Vagina (tissue), 2 donors: ENCODE measurements around the gene CBFA2T3. TPM values are rescaled to one million over a fixed set of nuclear protein-coding genes. Genes with fewer than 3 reads are reported as not detected.
A peak's percentile ranks its signal among the peaks of the same experiment; 100 is the strongest.

Source experiments
- DNase-seq, 2 donors: peaks; one replicate each; pipeline ENCODE4 v3.0.0-alpha.2; 2017; ENCODE audit errors: extremely low spot score in 2 of 2
- H3K27ac ChIP-seq: fragments of 200-600 bp; sonication (generic); one replicate; pipeline ENCODE4 v1.5.1; 2019
- H3K27me3 ChIP-seq: fragments of 200-600 bp; sonication (generic); one replicate; pipeline ENCODE4 v1.5.1; 2019
- H3K36me3 ChIP-seq, 2 donors: fragments of 200-600 bp; sonication (generic); one replicate each; pipeline ENCODE4 v1.5.1; 2017 to 2019
- H3K4me1 ChIP-seq: fragments of 200-600 bp; sonication (generic); one replicate; pipeline ENCODE4 v1.5.1; 2019
- H3K4me3 ChIP-seq, 2 donors: fragments of 200-600 bp; sonication (generic); 1 replicate in 1 of 2; 2 replicates in 1 of 2; pipeline ENCODE4 v1.5.1; 2016 to 2019
- H3K9me3 ChIP-seq: fragments of 200-600 bp; sonication (generic); one replicate; pipeline ENCODE4 v1.5.1; 2019
- POLR2A ChIP-seq, 2 donors: fragments of 450-650 bp; IDR thresholded peaks; one replicate each; pipeline ENCODE4 v1.6.1; 2017; ENCODE audit warnings: antibody characterized with exemption in 2 of 2, mild to moderate bottlenecking in 2 of 2, moderate library complexity in 2 of 2
- POLR2AphosphoS5 ChIP-seq, 2 donors: sonication (generic); formaldehyde crosslinking; IDR thresholded peaks; one replicate each; pipeline ENCODE4 v1.9.0; 2017; ENCODE audit warnings: antibody characterized with exemption in 2 of 2, mild to moderate bottlenecking in 2 of 2, low read depth in 1 of 2; ENCODE audit not compliant: insufficient read depth in 1 of 2
- intact Hi-C: fragments of 100-400 bp; cut with DNase I; formaldehyde crosslinking; loops from one replicate; pipeline ENCODE4 v1.15.1; 2023
- total RNA-seq: library from RNA; depleted of rRNA; stranded (reverse); fragments of >200 nt; gene quantifications from one replicate; pipeline ENCODE4 v1.2.3, GENCODE V29; 2016
- TF ChIP-seq, protein P1 (sequence below), 3 experiments: fragments of 450-650 bp in 2 of 3; fragments of 200-600 bp in 1 of 3; sonication (generic) in 1 of 3; IDR thresholded peaks; one replicate each; pipeline ENCODE4 v1.5.1; 2017 to 2019; ENCODE audit warnings: antibody characterized with exemption in 3 of 3, mild to moderate bottlenecking in 2 of 3, moderate library complexity in 2 of 3

Gene CBFA2T3
- total RNA-seq, 1 donor from 2014 or later = 2.7 TPM

DNA sequence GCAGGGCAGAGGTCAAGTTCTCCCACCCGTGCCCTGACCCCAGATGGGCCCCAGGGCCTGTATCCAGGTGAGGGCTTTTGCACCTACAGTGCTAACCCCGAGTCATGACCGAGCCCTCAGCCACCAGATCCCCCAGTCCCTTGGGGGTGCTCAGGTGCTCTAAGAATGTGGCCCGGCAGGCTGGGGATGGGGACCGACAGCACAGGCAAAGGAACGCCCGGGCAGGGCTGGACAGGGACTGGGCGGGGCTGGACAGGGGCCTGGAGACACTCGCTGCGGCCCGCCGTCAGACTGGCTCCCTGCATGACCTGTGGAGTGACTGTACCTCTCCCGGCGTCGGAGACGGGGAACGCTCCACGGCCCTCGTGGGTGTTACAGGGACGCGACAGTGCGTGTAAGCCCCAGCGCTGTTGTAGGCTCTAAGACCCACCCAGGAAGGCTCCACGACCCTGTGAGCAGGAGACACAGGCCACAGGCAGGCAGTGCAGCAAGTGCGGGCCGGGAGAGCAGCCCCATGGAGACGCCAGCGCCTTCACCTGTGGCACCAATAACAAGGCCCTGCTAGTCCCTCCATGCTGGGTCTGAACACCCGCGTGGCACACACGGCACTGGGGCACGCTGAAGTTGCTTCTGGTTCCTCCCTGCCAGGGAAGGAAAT lies 38.8 kb downstream of the CBFA2T3 start:
- Histone ChIP-seq H3K27ac (no peak overlapping the region), H3K27me3 (no peaks in the 10 kb centered on the region), H3K9me3 (no peaks in the 10 kb centered on the region), H3K4me3 (no peak overlapping the region), H3K36me3 (no peaks in the 10 kb centered on the region), H3K4me1 (peaks cover 55% of the 10 kb centered on the region)
- no peak for DNase-seq
- TF ChIP-seq, protein P1, sequence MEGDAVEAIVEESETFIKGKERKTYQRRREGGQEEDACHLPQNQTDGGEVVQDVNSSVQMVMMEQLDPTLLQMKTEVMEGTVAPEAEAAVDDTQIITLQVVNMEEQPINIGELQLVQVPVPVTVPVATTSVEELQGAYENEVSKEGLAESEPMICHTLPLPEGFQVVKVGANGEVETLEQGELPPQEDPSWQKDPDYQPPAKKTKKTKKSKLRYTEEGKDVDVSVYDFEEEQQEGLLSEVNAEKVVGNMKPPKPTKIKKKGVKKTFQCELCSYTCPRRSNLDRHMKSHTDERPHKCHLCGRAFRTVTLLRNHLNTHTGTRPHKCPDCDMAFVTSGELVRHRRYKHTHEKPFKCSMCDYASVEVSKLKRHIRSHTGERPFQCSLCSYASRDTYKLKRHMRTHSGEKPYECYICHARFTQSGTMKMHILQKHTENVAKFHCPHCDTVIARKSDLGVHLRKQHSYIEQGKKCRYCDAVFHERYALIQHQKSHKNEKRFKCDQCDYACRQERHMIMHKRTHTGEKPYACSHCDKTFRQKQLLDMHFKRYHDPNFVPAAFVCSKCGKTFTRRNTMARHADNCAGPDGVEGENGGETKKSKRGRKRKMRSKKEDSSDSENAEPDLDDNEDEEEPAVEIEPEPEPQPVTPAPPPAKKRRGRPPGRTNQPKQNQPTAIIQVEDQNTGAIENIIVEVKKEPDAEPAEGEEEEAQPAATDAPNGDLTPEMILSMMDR (IDR thresholded peaks at IDR 0.05) = no peak
- TF ChIP-seq POLR2A (IDR thresholded peaks at IDR 0.05) (no peak), POLR2AphosphoS5 (IDR thresholded peaks at IDR 0.05; ENCODE audit: insufficient read depth in 1 of 2, low read depth in 1 of 2) (no peak)
- intact Hi-C loops = no loop called here

DNA sequence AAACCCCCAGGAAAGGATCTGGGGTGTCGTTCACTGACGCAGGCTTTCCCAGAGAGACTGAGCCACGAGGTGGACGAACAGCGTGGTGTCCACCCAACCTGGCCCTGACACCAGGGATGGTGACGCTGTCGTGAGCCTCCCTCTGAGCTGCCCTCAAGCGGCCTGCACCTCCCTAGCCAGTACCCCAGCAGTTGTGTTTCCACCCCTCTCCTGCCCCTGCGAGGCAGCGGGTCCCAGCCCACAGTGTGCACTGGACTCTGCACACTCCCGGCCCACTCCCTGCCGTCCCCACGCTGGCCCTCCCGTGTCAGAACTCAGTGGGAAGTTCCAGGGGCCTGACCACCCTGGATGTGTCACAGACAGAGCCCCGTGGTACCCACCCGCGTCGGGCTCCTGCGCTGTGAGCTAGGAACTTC lies 39.8 kb downstream of the CBFA2T3 start:
- TF ChIP-seq, protein P1 (IDR thresholded peaks at IDR 0.05) = no peak
- TF ChIP-seq POLR2A (IDR thresholded peaks at IDR 0.05) = no peak
- no peak for TF ChIP-seq POLR2AphosphoS5 (IDR thresholded peaks at IDR 0.05; ENCODE audit: insufficient read depth in 1 of 2, low read depth in 1 of 2)
- Histone ChIP-seq H3K4me1 (peaks cover 54% of the 10 kb centered on the region), H3K36me3 (no peaks in the 10 kb centered on the region), H3K27ac (peak overlapping the region; percentile 30), H3K4me3 (no peak overlapping the region), H3K27me3 (no peaks in the 10 kb centered on the region), H3K9me3 (no peaks in the 10 kb centered on the region)
- intact Hi-C loops = no loop called here
- DNase-seq = no peak

DNA sequence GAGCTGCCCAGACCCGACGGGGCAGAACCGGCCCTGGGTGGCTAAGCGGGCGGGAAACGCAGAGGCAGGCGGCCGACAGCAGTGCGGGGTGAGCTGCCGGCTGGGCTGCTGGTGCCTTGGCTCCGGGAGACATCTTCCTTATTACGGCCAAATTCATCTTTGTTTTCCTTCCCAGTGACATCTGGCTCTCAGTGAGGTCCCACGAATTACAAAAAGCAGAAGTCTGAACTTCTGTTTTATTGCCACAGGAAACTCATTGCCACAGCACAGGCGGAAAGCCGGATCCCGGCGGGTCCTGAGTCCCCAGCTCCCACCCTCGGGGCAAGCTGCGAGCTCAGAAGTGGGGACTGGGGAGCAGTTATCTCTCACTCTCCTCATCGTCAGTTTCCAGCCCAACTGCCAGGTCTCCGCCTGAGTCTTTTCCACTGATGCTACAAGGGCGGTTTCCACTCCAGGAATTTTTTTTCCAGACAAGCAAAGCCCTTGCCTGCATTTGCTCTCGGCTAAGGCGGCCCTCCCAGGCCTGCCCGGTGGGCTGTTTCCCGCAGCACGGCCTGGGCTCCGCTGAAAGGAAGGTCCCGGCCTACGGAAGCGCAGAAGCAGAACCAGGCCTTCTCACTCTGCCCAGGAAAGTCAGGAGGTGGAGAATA lies 40.3 kb downstream of the CBFA2T3 start:
- intact Hi-C loops = no loop called here
- no peaks in the 10 kb centered on the region for H3K27me3 ChIP-seq
- H3K27ac ChIP-seq = peak overlapping the region; percentile 30
- H3K4me1 ChIP-seq = peaks cover 51% of the 10 kb centered on the region
- no peaks in the 10 kb centered on the region for H3K9me3 ChIP-seq
- no peak for DNase-seq
- no peak overlapping the region for H3K4me3 ChIP-seq
- TF ChIP-seq POLR2AphosphoS5 (IDR thresholded peaks at IDR 0.05; ENCODE audit: insufficient read depth in 1 of 2, low read depth in 1 of 2) = peak in 1 of 2 donors; percentile 17
- TF ChIP-seq, protein P1 (IDR thresholded peaks at IDR 0.05) = no peak
- no peaks in the 10 kb centered on the region for H3K36me3 ChIP-seq

DNA sequence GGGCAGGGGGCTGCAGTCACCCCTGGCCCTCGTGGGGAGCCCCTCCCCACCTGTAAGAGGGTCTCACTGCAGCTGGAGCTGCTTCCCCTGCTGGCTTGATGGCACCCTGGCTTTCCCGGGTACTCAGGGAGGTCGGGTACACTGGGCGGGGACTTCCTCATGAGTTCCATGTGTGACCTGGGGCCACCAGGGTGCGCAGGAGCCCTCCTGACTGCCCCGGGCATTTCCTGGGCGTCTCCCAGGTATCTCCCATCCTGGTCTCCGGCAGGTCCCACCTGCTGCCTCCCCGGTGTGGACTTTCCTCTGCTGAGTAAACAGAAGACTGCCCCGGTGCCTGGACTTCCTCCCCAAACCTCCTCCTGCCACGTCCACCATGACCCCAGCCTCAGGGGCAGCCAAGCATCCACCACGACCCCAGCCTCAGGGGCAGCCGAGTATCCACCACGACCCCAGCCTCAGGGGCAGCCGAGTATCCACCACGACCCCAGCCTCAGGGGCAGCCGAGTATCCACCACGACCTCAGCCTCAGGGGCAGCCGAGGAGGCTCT lies 40.9 kb downstream of the CBFA2T3 start:
- H3K27ac ChIP-seq = peak overlapping the region; percentile 30
- no peaks in the 10 kb centered on the region for H3K27me3 ChIP-seq
- intact Hi-C loops = no loop called here
- no peak for DNase-seq
- H3K4me1 ChIP-seq = peaks cover 51% of the 10 kb centered on the region
- H3K9me3 ChIP-seq = no peaks in the 10 kb centered on the region
- TF ChIP-seq POLR2AphosphoS5 (IDR thresholded peaks at IDR 0.05; ENCODE audit: insufficient read depth in 1 of 2, low read depth in 1 of 2) (no peak), POLR2A (IDR thresholded peaks at IDR 0.05) (no peak)
- TF ChIP-seq, protein P1 (IDR thresholded peaks at IDR 0.05) = no peak
- no peaks in the 10 kb centered on the region for H3K36me3 ChIP-seq
- no peak overlapping the region for H3K4me3 ChIP-seq
